Endothelial cell of umbilical vein (primary cell): ENCODE results near the gene MYL3. TPM values are rescaled to one million over a fixed set of nuclear protein-coding genes. Genes with fewer than 3 reads are reported as not detected.
A peak's percentile ranks its signal among the peaks of the same experiment; 100 is the strongest.

Experiments
- BruUV-seq: library from RNA; stranded (reverse); fragments of 400-500 nt; replicated peaks from 2 replicates; lab custom pipeline; 2021; lab: Mats Ljungman, UMichigan
- CTCF ChIA-PET: fragments of 300-600, 350-600 bp; sonication (Branson Sonifier 250); formaldehyde crosslinking; loops from one replicate; lab custom pipeline; 2021; ENCODE audit warnings: antibody characterized with exemption, inconsistent platforms; lab: Charles Lee
- POLR2A ChIA-PET: fragments of 300-600, 350-600 bp; sonication (Branson Sonifier 250); formaldehyde crosslinking; loops from one replicate; lab custom pipeline; 2021; ENCODE audit warnings: antibody characterized with exemption, inconsistent platforms; lab: Charles Lee
- DNase-seq: peaks from one replicate; pipeline ENCODE4 v3.0.0-alpha.2; 2011; ENCODE audit warnings: low read depth, low spot score
- FAIRE-seq: peaks from 2 replicates; lab custom pipeline; 2011; peaks lifted over from hg19 to GRCh38; lab: Jason Lieb, UNC
- H2AFZ ChIP-seq: 2 replicates; pipeline ENCODE4 v1.6.0; 2012; ENCODE audit warnings: low read depth, low read length, control low read depth, inconsistent platforms
- H3K27ac ChIP-seq: 2 replicates; pipeline ENCODE4 v1.5.1; 2011; ENCODE audit warnings: low read depth, mild to moderate bottlenecking, control low read depth, low read length, moderate library complexity; ENCODE audit not compliant: insufficient read depth
- H3K27me3 ChIP-seq, 2 experiments: 2 replicates each; pipeline versions ENCODE4 v1.6.0 to v1.6.1; 2011; ENCODE audit warnings: low read length in 2 of 2, mixed read lengths in 1 of 2; ENCODE audit not compliant: control insufficient read depth in 2 of 2, insufficient read depth in 2 of 2
- H3K36me3 ChIP-seq, 2 experiments: 2 replicates in 1 of 2; 3 replicates in 1 of 2; pipeline ENCODE4 v1.5.1; 2011; ENCODE audit warnings: low read length in 2 of 2, mild to moderate bottlenecking in 1 of 2, moderate library complexity in 1 of 2; ENCODE audit not compliant: control insufficient read depth in 2 of 2, insufficient read depth in 2 of 2; ENCODE audit errors: extremely low read depth in 1 of 2
- H3K4me1 ChIP-seq: 3 replicates; pipeline ENCODE4 v1.5.1; 2011; ENCODE audit warnings: mild to moderate bottlenecking, low read length; ENCODE audit not compliant: control insufficient read depth, insufficient read depth; ENCODE audit errors: extremely low read depth
- H3K4me2 ChIP-seq: 2 replicates; pipeline ENCODE4 v1.6.1; 2011; ENCODE audit warnings: low read length, control low read depth, mixed read lengths; ENCODE audit not compliant: insufficient read depth
- H3K4me3 ChIP-seq, 3 experiments: fragments of 200-600 bp in 1 of 3; sonication (generic), shearing (Covaris generic) in 1 of 3; replicated peaks in 1 of 3; 2 replicates each; pipeline ENCODE4 v1.5.1; 2011 to 2016; ENCODE audit warnings: control low read depth in 3 of 3, low read length in 3 of 3, mild to moderate bottlenecking in 2 of 3, inconsistent platforms in 1 of 3, low read depth in 1 of 3, moderate library complexity in 1 of 3; ENCODE audit not compliant: insufficient read depth in 1 of 3
- H3K79me2 ChIP-seq: 2 replicates; pipeline ENCODE4 v1.6.0; 2012; ENCODE audit warnings: low read length, inconsistent platforms; ENCODE audit not compliant: control insufficient read depth, insufficient read depth
- H3K9ac ChIP-seq: replicated peaks from 2 replicates; pipeline ENCODE3; 2011; ENCODE audit warnings: low read length, control low read depth; ENCODE audit not compliant: insufficient read depth; ENCODE audit errors: extremely low read depth
- H3K9me1 ChIP-seq: replicated peaks from 3 replicates; pipeline ENCODE4 v1.6.0; 2011; ENCODE audit warnings: mild to moderate bottlenecking, low read length; ENCODE audit not compliant: control insufficient read depth, insufficient read depth; ENCODE audit errors: extremely low read depth
- H3K9me3 ChIP-seq: replicated peaks from 2 replicates; pipeline ENCODE4 v1.5.1; 2012; ENCODE audit warnings: low read length, inconsistent platforms; ENCODE audit not compliant: control insufficient read depth, insufficient read depth
- H4K20me1 ChIP-seq: replicated peaks from 2 replicates; pipeline ENCODE3; 2011; ENCODE audit warnings: mild to moderate bottlenecking, low read length; ENCODE audit not compliant: control insufficient read depth, insufficient read depth; ENCODE audit errors: extremely low read depth
- EZH2 ChIP-seq: IDR thresholded peaks from 2 replicates; pipeline ENCODE4 v1.6.1; 2012; ENCODE audit warnings: borderline replicate concordance, low read depth, mild to moderate bottlenecking, moderate library complexity, low read length, inconsistent platforms; ENCODE audit not compliant: severe bottlenecking
- FOS ChIP-seq: IDR thresholded peaks from 2 replicates; pipeline ENCODE4 v1.6.1; 2011; ENCODE audit warnings: mild to moderate bottlenecking, low read length, moderate library complexity, borderline replicate concordance; ENCODE audit not compliant: insufficient read depth
- GATA2 ChIP-seq: IDR thresholded peaks from 2 replicates; pipeline ENCODE4 v1.7.0; 2011; ENCODE audit warnings: low read depth, mild to moderate bottlenecking, moderate library complexity, mixed read lengths, low read length; ENCODE audit not compliant: insufficient read length, insufficient read depth
- JUN ChIP-seq: IDR thresholded peaks from 2 replicates; pipeline ENCODE4 v1.6.1; 2011; ENCODE audit warnings: borderline replicate concordance, low read depth; ENCODE audit not compliant: insufficient read length, insufficient read depth
- MYC ChIP-seq: IDR thresholded peaks from one replicate; pipeline ENCODE4 v1.6.1; 2011; ENCODE audit warnings: mild to moderate bottlenecking, low read depth, low read length
- POLR2A ChIP-seq: IDR thresholded peaks from 2 replicates; pipeline ENCODE4 v1.6.1; 2012; ENCODE audit warnings: low read depth, mild to moderate bottlenecking, control low read depth, low read length
- POLR2AphosphoS5 ChIP-seq: IDR thresholded peaks from 2 replicates; pipeline ENCODE4 v1.6.1; 2012; ENCODE audit warnings: low read depth, mild to moderate bottlenecking, control low read depth, low read length, moderate library complexity; ENCODE audit not compliant: insufficient read depth
- dilution Hi-C: fragments of 300-500 bp; cut with MboI; formaldehyde crosslinking; loops from one replicate; pipeline ENCODE4 v1.15.0; 2019; ENCODE audit warnings: low sequenced_read_pairs; ENCODE audit not compliant: extremely low pct_ligation_motif_present
- intact Hi-C: fragments of 100-400 bp; cut with micrococcal nuclease; formaldehyde crosslinking; loops from one replicate; pipeline ENCODE4 v1.10.0; 2022
- polyA plus RNA-seq, 4 experiments: library from polyadenylated mRNA; depleted of rRNA in 3 of 4; stranded (reverse) in 3 of 4; unstranded in 1 of 4; fragments of >200 nt; gene quantifications; 2 replicates each; pipeline versions ENCODE4 v1.2.1 to v1.2.3, GENCODE V29; 2011 to 2012; ENCODE audit warnings: missing spikeins in 1 of 4
- total RNA-seq: library from RNA; stranded (reverse); gene quantifications from 2 replicates; pipeline ENCODE4 v1.2.3, GENCODE V29; 2021
- TF ChIP-seq, protein P1 (sequence below), 2 donors: IDR thresholded peaks; 1 replicate in 1 of 2; 2 replicates in 1 of 2; pipeline ENCODE4 v1.5.1; 2011; ENCODE audit warnings: low read length in 2 of 2, mild to moderate bottlenecking in 2 of 2, moderate library complexity in 2 of 2, control low read depth in 1 of 2, inconsistent platforms in 1 of 2, low read depth in 1 of 2; ENCODE audit not compliant: insufficient read depth in 1 of 2; ENCODE audit errors: extremely low read depth in 1 of 2
- TF ChIP-seq, protein P2 (sequence below): IDR thresholded peaks from 2 replicates; pipeline ENCODE4 v1.6.1; 2011; ENCODE audit not compliant: insufficient read depth, insufficient read length

MYL3 gene
- total and polyA plus RNA-seq, 2 donors (not counting 3 experiments of a cell fraction or from before 2014, with no cell fraction given): not detected

DNA sequence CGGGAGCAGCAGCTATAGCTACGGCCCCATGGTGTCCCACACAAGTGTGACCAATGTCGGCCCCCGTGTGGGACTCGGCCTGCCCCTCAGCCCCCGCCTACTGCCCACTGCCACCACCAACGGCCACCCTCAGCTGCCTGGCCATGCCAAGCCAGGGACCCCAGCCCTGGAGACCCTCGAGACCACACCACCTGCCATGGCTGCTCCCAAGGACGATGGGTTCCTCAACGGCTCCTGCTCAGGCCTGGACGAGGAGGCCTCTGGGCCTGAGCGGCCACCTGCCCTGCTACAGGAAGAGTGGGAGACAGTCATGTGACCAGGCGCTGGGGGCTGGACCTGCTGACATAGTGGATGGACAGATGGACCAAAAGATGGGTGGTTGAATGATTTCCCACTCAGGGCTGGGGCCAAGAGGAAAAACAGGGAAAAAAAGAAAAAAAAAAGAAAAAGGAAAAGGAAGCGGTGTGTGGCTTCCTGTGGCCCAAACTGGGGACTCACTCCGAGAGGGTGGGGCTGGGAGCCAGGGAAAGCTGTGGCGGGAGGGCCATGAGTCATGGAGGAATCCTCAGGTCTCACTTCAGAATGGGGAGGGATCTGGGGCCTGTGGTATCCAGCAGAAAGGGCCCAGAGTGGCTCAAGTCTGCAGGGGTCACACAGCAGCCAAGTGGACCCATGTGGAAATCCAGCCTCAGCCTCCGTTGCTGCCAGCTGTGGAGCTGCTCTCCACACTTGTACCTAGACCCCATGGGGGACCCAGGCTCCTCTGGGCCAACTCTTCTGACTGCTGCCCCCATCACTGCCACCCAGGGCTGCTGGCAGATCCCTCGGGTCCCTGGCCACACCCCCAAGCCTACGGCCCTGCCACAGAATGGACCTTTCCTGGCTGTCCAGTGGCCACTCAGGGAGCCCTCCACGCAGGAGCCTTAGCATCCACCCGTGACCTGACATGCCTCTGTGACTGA, 40.4 kb upstream of the MYL3 start:
- FAIRE-seq: peak; percentile 79
- Histone ChIP-seq H2AFZ (peak overlapping the region; percentile 11), H3K4me3 (no peak overlapping the region), H3K9me1 (no peaks in the 10 kb centered on the region), H4K20me1 (no peaks in the 10 kb centered on the region), H3K27me3 (no peaks in the 10 kb centered on the region), H3K9me3 (no peaks in the 10 kb centered on the region), H3K27ac (no peak overlapping the region), H3K36me3 (no peaks in the 10 kb centered on the region), H3K9ac (no peak overlapping the region), H3K79me2 (no peaks in the 10 kb centered on the region), H3K4me2 (no peak overlapping the region), H3K4me1 (peaks cover 8% of the 10 kb centered on the region)
- intact Hi-C loops: no loop called here
- ChIA-PET CTCF (interaction anchor here (1.1 to 1.2 kb wide), 2 partner anchors 10 to 16 kb away, joined by 3 read pairs; no protein-coding TSS in a partner anchor), POLR2A (no interaction called here)
- no TSS peak for BruUV-seq
- TF ChIP-seq, protein P1, sequence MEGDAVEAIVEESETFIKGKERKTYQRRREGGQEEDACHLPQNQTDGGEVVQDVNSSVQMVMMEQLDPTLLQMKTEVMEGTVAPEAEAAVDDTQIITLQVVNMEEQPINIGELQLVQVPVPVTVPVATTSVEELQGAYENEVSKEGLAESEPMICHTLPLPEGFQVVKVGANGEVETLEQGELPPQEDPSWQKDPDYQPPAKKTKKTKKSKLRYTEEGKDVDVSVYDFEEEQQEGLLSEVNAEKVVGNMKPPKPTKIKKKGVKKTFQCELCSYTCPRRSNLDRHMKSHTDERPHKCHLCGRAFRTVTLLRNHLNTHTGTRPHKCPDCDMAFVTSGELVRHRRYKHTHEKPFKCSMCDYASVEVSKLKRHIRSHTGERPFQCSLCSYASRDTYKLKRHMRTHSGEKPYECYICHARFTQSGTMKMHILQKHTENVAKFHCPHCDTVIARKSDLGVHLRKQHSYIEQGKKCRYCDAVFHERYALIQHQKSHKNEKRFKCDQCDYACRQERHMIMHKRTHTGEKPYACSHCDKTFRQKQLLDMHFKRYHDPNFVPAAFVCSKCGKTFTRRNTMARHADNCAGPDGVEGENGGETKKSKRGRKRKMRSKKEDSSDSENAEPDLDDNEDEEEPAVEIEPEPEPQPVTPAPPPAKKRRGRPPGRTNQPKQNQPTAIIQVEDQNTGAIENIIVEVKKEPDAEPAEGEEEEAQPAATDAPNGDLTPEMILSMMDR (IDR thresholded peaks at IDR 0.05; ENCODE audit: extremely low read depth in 1 of 2, insufficient read depth in 1 of 2, low read depth in 1 of 2, low read length in 2 of 2): no peak
- TF ChIP-seq JUN (no peak), FOS (peak; percentile 65), EZH2 (no peak), POLR2AphosphoS5 (peak; percentile 27), MYC (no peak), GATA2 (no peak), POLR2A (no peak)
- TF ChIP-seq, protein P2, sequence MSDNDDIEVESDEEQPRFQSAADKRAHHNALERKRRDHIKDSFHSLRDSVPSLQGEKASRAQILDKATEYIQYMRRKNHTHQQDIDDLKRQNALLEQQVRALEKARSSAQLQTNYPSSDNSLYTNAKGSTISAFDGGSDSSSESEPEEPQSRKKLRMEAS: no peak
- peak; percentile 39 for DNase-seq
- dilution Hi-C loops: no loop called here
